ENCODE data around the gene ANKDD1A.

ANKDD1A gene

GRCh38 chr15:64911311-64912186, at the start of gene ANKDD1A:
TSS of gene ANKDD1A (plus strand) at chr15:64911902. CDS start at chr15:64911931, 29 bp downstream.
- FAIRE-seq: no peak
- no peak for TF ChIP-seq CTCF (IDR thresholded peaks at IDR 0.05; ENCODE audit: insufficient read depth, missing control alignments)
- DNase-seq (ENCODE audit: insufficient read length, low spot score): peak; percentile 89

DNA sequence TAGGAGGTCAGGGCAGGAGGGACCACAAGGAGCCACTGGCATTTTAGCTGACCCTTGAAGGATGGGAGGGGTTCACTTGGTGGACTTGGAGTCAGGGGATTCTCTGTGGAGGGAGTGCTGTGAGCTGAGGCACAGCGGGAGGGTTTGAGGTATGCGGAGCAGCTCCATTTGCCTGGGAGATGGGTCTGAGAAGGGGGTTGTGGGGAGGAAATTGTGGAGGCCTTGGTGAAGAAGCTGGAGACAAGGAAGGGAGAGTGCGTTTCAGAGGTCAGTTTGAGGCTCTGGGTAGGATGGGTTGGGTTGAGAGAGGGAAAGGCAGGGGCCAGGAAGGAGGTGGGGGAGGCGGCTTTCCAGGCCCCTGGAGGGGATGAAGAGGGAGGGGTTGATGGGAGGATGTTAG, 49.7 kb upstream of the ANKDD1A start:
- DNase-seq (ENCODE audit: insufficient read length, low spot score): no peak
- TF ChIP-seq CTCF (IDR thresholded peaks at IDR 0.05; ENCODE audit: insufficient read depth, missing control alignments): no peak
- no peak for FAIRE-seq

DNA sequence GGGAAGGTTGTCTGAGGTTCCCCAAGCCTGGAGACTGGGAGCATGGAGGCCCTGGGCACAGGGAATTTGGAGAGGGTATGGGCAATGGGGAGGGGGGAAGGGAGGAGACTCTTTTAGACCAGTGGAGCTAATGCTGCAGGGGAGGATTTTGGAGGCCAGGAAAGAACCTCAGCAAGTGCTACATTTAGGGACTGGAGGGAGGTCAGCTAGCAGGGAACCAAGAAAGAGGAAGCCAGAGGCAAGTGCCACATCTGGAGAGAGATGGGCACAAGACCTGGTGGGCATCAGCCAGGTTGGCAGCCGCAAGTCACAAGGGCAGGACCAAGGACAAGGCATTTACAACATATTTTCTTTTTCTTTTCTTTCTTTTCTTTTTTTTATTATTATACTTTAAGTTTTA, 49.3 kb upstream of the ANKDD1A start:
- FAIRE-seq: no peak
- TF ChIP-seq CTCF (IDR thresholded peaks at IDR 0.05; ENCODE audit: insufficient read depth, missing control alignments): no peak
- no peak for DNase-seq (ENCODE audit: insufficient read length, low spot score)

- no peak for DNase-seq (ENCODE audit: insufficient read length, low spot score)
- no peak for TF ChIP-seq CTCF (IDR thresholded peaks at IDR 0.05; ENCODE audit: insufficient read depth, missing control alignments)
- no peak for FAIRE-seq
These were observed 47.6 kb upstream of the ANKDD1A start for GRCh38 chr15:64864068-64864467.

- FAIRE-seq (no peak), DNase-seq (ENCODE audit: insufficient read length, low spot score) (no peak)
- no peak for TF ChIP-seq CTCF (IDR thresholded peaks at IDR 0.05; ENCODE audit: insufficient read depth, missing control alignments)
These were observed 46.3 kb upstream of the ANKDD1A start for GRCh38 chr15:64865126-64865997.

- TF ChIP-seq CTCF (IDR thresholded peaks at IDR 0.05; ENCODE audit: insufficient read depth, missing control alignments): no peak
- no peak for DNase-seq (ENCODE audit: insufficient read length, low spot score)
- no peak for FAIRE-seq
These were observed 45.6 kb upstream of the ANKDD1A start for GRCh38 chr15:64865998-64866520.
